GM23248 (cell line): ENCODE results near the gene WHRN.

Experiments used
- EZH2 ChIP-seq: fragments of 200-600 bp; sonication (generic); IDR thresholded peaks from 2 replicates; pipeline ENCODE4 v1.6.1; 2018; ENCODE audit warnings: antibody characterized with exemption, mild to moderate bottlenecking; ENCODE audit not compliant: insufficient read depth, poor library complexity, severe bottlenecking
- EZH2phosphoT487 ChIP-seq: fragments of 200-600 bp; sonication (generic); IDR thresholded peaks from 2 replicates; pipeline ENCODE4 v1.6.1; 2018; ENCODE audit warnings: antibody characterized with exemption, moderate library complexity, mild to moderate bottlenecking, low read depth; ENCODE audit not compliant: insufficient read depth

DNA sequence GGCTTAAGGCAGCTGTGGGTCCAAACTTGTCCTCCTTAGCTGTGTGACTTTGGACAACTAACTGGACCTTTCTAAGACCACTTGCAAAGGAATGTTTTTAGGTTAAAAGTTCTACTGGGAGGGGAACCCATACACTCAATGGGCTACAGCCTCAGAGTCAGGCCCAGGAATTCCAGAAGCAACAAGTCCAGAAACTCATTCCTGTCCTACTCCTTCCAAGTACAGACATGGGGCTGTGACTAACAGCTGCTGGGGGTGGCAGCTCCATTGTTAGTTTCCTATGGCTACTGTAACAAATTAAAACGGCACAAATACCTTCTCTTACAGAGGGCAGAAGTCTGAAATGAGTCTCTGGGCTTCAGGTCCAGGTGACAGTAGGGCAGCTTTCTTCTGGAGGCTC lies 105.1 kb downstream of the WHRN start:
- TF ChIP-seq EZH2: no peak
- TF ChIP-seq EZH2phosphoT487: no peak
